GM19023 (cell line): ENCODE measurements around the gene LMTK2.

Experiments
- ATAC-seq: cut with Tn5 transposase; IDR thresholded peaks from one replicate; pipeline ENCODE4 v1.9.1; 2021; ENCODE audit warnings: mild to moderate bottlenecking, moderate library complexity; ENCODE audit not compliant: unreplicated experiment

Gene LMTK2

GRCh38 chr7:98171449-98171848, 64.8 kb downstream of the LMTK2 start:
- ATAC-seq = no peak

- ATAC-seq = no peak
These were observed 67.9 kb downstream of the LMTK2 start for GRCh38 chr7:98174334-98175259.

GRCh38 chr7:98175260-98175940, 68.7 kb downstream of the LMTK2 start:
- no peak for ATAC-seq

- ATAC-seq = no peak
These were observed 70.9 kb downstream of the LMTK2 start for GRCh38 chr7:98177553-98177952.

- ATAC-seq = no peak
These were observed 71.7 kb downstream of the LMTK2 start for GRCh38 chr7:98178321-98178720.

- ATAC-seq = no peak
These were observed 72.3 kb downstream of the LMTK2 start for GRCh38 chr7:98178762-98179490.

GRCh38 chr7:98180751-98181150, 74.1 kb downstream of the LMTK2 start:
- ATAC-seq = no peak

- no peak for ATAC-seq
These were observed 78.4 kb downstream of the LMTK2 start for GRCh38 chr7:98185101-98185500.

- ATAC-seq = no peak
These were observed 79.9 kb downstream of the LMTK2 start for GRCh38 chr7:98186452-98187137.

- ATAC-seq = no peak
These were observed 80.5 kb downstream of the LMTK2 start for GRCh38 chr7:98187138-98187502.

GRCh38 chr7:98189559-98189958, 82.9 kb downstream of the LMTK2 start:
- no peak for ATAC-seq

- no peak for ATAC-seq
These were observed 85.2 kb downstream of the LMTK2 start for GRCh38 chr7:98191668-98192431.

GRCh38 chr7:98192781-98193457, 86.3 kb downstream of the LMTK2 start:
- ATAC-seq = no peak

GRCh38 chr7:98193474-98194180, 87.0 kb downstream of the LMTK2 start:
- no peak for ATAC-seq

- ATAC-seq = no peak
These were observed 87.5 kb downstream of the LMTK2 start for GRCh38 chr7:98194186-98194585.

- ATAC-seq = no peak
These were observed 88.2 kb downstream of the LMTK2 start for GRCh38 chr7:98194672-98195457.

- ATAC-seq = no peak
These were observed 90.3 kb downstream of the LMTK2 start for GRCh38 chr7:98196706-98197605.
